Gastroesophageal sphincter (tissue), 3 donors: ENCODE data around the gene GNG3.

Experiments
- POLR2A ChIP-seq, 2 donors: fragments of 450-650 bp; IDR thresholded peaks; one replicate each; pipeline ENCODE4 v1.6.1; 2017; ENCODE audit warnings: antibody characterized with exemption in 2 of 2, mild to moderate bottlenecking in 2 of 2, moderate library complexity in 1 of 2
- TF ChIP-seq, protein P1 (sequence below), 4 experiments: fragments of 200-600 bp in 2 of 4; fragments of 450-650 bp in 2 of 4; sonication (generic) in 1 of 4; IDR thresholded peaks; one replicate each; pipeline ENCODE4 v1.5.1; 2017 to 2019; ENCODE audit warnings: antibody characterized with exemption in 4 of 4, mild to moderate bottlenecking in 2 of 4, moderate library complexity in 2 of 4

DNA sequence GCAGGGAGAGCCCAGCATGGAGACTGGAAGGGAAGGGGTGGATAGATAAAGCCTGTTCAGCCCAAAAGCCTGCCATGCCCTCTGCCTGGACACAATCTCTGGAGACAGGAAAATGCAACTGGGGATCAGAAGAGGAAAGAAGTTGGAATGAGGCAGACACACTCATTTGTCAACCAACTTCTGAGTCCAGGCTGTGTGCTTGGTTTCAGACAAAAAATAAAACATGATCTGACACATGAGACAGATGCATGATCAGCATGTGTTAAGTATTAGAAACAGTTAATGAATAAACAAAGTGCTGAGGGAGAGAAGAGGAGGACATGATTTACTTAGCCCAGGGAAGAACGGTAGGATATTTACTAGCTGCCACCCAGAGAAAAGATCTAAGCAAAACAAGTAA lies 19.0 kb upstream of the GNG3 start:
- TF ChIP-seq POLR2A (IDR thresholded peaks at IDR 0.05) = no peak
- TF ChIP-seq, protein P1, sequence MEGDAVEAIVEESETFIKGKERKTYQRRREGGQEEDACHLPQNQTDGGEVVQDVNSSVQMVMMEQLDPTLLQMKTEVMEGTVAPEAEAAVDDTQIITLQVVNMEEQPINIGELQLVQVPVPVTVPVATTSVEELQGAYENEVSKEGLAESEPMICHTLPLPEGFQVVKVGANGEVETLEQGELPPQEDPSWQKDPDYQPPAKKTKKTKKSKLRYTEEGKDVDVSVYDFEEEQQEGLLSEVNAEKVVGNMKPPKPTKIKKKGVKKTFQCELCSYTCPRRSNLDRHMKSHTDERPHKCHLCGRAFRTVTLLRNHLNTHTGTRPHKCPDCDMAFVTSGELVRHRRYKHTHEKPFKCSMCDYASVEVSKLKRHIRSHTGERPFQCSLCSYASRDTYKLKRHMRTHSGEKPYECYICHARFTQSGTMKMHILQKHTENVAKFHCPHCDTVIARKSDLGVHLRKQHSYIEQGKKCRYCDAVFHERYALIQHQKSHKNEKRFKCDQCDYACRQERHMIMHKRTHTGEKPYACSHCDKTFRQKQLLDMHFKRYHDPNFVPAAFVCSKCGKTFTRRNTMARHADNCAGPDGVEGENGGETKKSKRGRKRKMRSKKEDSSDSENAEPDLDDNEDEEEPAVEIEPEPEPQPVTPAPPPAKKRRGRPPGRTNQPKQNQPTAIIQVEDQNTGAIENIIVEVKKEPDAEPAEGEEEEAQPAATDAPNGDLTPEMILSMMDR (IDR thresholded peaks at IDR 0.05) = no peak
